HepG2 (cell line): ENCODE measurements around the gene NOL8. TPM values are rescaled to one million over a fixed set of nuclear protein-coding genes. Genes with fewer than 3 reads are reported as not detected.

Experiments used
- ATAC-seq: fragments of 200-7000 bp; cut with Tn5 transposase; 3 replicates; pipeline ENCODE4 v1.9.1; 2020; ENCODE audit warnings: mild to moderate bottlenecking, moderate library complexity
- BruUV-seq: library from RNA; stranded (reverse); fragments of 400-500 nt; replicated peaks from 2 replicates; lab custom pipeline; 2021; lab: Mats Ljungman, UMichigan
- CTCF ChIA-PET: fragments of 300-600 bp; formaldehyde crosslinking; extraction: SDS; loops from one replicate; lab custom pipeline; 2021; ENCODE audit warnings: low total read pairs, inconsistent platforms, low intra/inter-chr PET ratio; lab: Yijun Ruan, JAX
- POLR2A ChIA-PET: fragments of 350-600 bp; sonication (Branson Sonifier 250); formaldehyde crosslinking; loops from one replicate; lab custom pipeline; 2020; ENCODE audit warnings: antibody characterized with exemption, inconsistent platforms; lab: Yijun Ruan, JAX
- DNase-seq: peaks from one replicate; pipeline ENCODE4 v3.0.0-alpha.2; 2015; ENCODE audit warnings: low spot score
- FAIRE-seq: peaks from 3 replicates; lab custom pipeline; 2011; peaks lifted over from hg19 to GRCh38; lab: Jason Lieb, UNC
- H2AFZ ChIP-seq: one replicate; pipeline ENCODE4 v1.6.1; 2011; ENCODE audit warnings: low read length, inconsistent platforms
- H3K27ac ChIP-seq: fragments of 300-600 bp; 3 replicates; pipeline ENCODE4 v1.8.0; 2011; ENCODE audit warnings: mixed run types, mild to moderate bottlenecking, mixed read lengths, low read length, inconsistent platforms; ENCODE audit not compliant: insufficient read depth; ENCODE audit errors: extremely low read length
- H3K27me3 ChIP-seq, 2 experiments: fragments of 200-600 bp in 1 of 2; 2 replicates in 1 of 2; 3 replicates in 1 of 2; pipeline versions ENCODE4 v1.6.0 to v1.8.0; 2011; ENCODE audit warnings: low read length in 2 of 2, mild to moderate bottlenecking in 2 of 2, moderate library complexity in 2 of 2, inconsistent platforms in 1 of 2; ENCODE audit not compliant: insufficient read depth in 2 of 2, control insufficient read depth in 1 of 2
- H3K36me3 ChIP-seq, 2 experiments: fragments of 200-600 bp in 1 of 2; replicated peaks in 1 of 2; 2 replicates in 1 of 2; 3 replicates in 1 of 2; pipeline versions ENCODE4 v1.5.1 to v1.8.0; 2011; ENCODE audit warnings: low read length in 2 of 2, inconsistent platforms in 1 of 2; ENCODE audit not compliant: insufficient read depth in 2 of 2, control insufficient read depth in 1 of 2
- H3K4me1 ChIP-seq: 2 replicates; pipeline ENCODE4 v1.5.1; 2012; ENCODE audit warnings: low read length, inconsistent platforms; ENCODE audit not compliant: insufficient read depth
- H3K4me2 ChIP-seq: 2 replicates; pipeline ENCODE4 v1.6.0; 2011; ENCODE audit warnings: low read depth, low read length, inconsistent platforms
- H3K4me3 ChIP-seq, 3 experiments: fragments of 200-600 bp in 1 of 3; sonication (generic), shearing (Covaris generic) in 1 of 3; replicated peaks in 1 of 3; 2 replicates each; pipeline ENCODE4 v1.5.1; 2011 to 2016; ENCODE audit warnings: low read length in 3 of 3, inconsistent platforms in 2 of 3, low read depth in 2 of 3, mild to moderate bottlenecking in 2 of 3, control low read depth in 1 of 3, mixed read lengths in 1 of 3; ENCODE audit not compliant: insufficient read depth in 1 of 3
- H3K79me2 ChIP-seq: one replicate; pipeline ENCODE4 v1.6.1; 2011; ENCODE audit warnings: low read length, inconsistent platforms; ENCODE audit not compliant: insufficient read depth
- H3K9ac ChIP-seq: 2 replicates; pipeline ENCODE4 v1.6.0; 2011; ENCODE audit warnings: mild to moderate bottlenecking, low read depth, low read length, inconsistent platforms; ENCODE audit not compliant: insufficient read depth
- H3K9me3 ChIP-seq: 2 replicates; pipeline ENCODE4 v1.5.1; 2012; ENCODE audit warnings: mild to moderate bottlenecking, low read length
- H4K20me1 ChIP-seq: 2 replicates; pipeline ENCODE4 v1.6.0; 2011; ENCODE audit warnings: inconsistent platforms, mild to moderate bottlenecking, low read length, moderate library complexity; ENCODE audit not compliant: insufficient read depth
- CBX5 ChIP-seq: sonication (generic); formaldehyde crosslinking; IDR thresholded peaks from 2 replicates; pipeline ENCODE4 v1.4.0; 2020; ENCODE audit warnings: missing genetic modification reagents, borderline replicate concordance
- SNAI1 ChIP-seq: sonication (generic); formaldehyde crosslinking; IDR thresholded peaks from 2 replicates; pipeline ENCODE4 v1.5.0; 2020; ENCODE audit warnings: mild to moderate bottlenecking, missing genetic modification reagents, borderline replicate concordance
- SPEN ChIP-seq: sonication (generic); formaldehyde crosslinking; IDR thresholded peaks from 2 replicates; pipeline ENCODE4 v1.5.1; 2020; ENCODE audit warnings: low read depth, mild to moderate bottlenecking, missing genetic modification reagents
- ZNF124 ChIP-seq: sonication (generic); formaldehyde crosslinking; IDR thresholded peaks from 2 replicates; pipeline ENCODE4 v1.4.0; 2020; ENCODE audit warnings: missing genetic modification reagents
- ZNF263 ChIP-seq: sonication (generic); formaldehyde crosslinking; IDR thresholded peaks from 2 replicates; pipeline ENCODE4 v1.4.0; 2020; ENCODE audit warnings: missing genetic modification reagents
- ZNF646 ChIP-seq: sonication (generic); formaldehyde crosslinking; IDR thresholded peaks from 2 replicates; pipeline ENCODE4 v1.9.0; 2021; ENCODE audit warnings: mild to moderate bottlenecking, missing genetic modification reagents
- ZSCAN5A ChIP-seq: sonication (generic); formaldehyde crosslinking; IDR thresholded peaks from 2 replicates; pipeline ENCODE4 v1.8.0; 2022; ENCODE audit warnings: mild to moderate bottlenecking, missing genetic modification reagents, borderline replicate concordance
- WGBS: methylation state at CpG from one replicate; pipeline ENCODE4 v1.1.6; 2017; ENCODE audit warnings: low lambda C conversion rate; 5-methylcytosine and 5-hydroxymethylcytosine counted together
- in situ Hi-C: cut with HindIII; loops from 2 replicates; pipeline ENCODE4 v1.10.0; 2017; ENCODE audit warnings: low pct_unique_long_range_greater_than_20kb; ENCODE audit not compliant: extremely low pct_ligation_motif_present
- intact Hi-C: fragments of 100-400 bp; cut with micrococcal nuclease; formaldehyde crosslinking; loops from one replicate; pipeline ENCODE4 v1.10.0; 2022; ENCODE audit not compliant: unreplicated experiment
- polyA plus RNA-seq, 8 experiments: library from polyadenylated mRNA; depleted of rRNA in 3 of 8; stranded (reverse) in 7 of 8; unstranded in 1 of 8; fragments of >200 nt; fragmentation: Illumina TruSeq in 4 of 8; extraction: Trizol in 4 of 8; gene quantifications; 2 replicates each; pipeline versions ENCODE4 v1.2.1 to v1.2.3, GENCODE V29; 2011 to 2016; ENCODE audit warnings: low read depth in 4 of 8, missing spikeins in 1 of 8, mixed read lengths in 1 of 8; ENCODE audit not compliant: insufficient read depth in 1 of 8
- total RNA-seq, 5 experiments: library from RNA; depleted of rRNA; stranded (reverse); fragments of >200 nt; fragmentation: Illumina TruSeq; extraction: Trizol; gene quantifications; 2 replicates each; pipeline ENCODE4 v1.2.3, GENCODE V29; 2016; ENCODE audit warnings: low read depth in 1 of 5
- TF ChIP-seq, protein P1 (sequence below): sonication (generic); formaldehyde crosslinking; IDR thresholded peaks from one replicate; pipeline ENCODE4 v1.5.1; 2020; ENCODE audit warnings: mild to moderate bottlenecking, missing genetic modification reagents; ENCODE audit errors: not compliant biosample characterization

NOL8 gene
- total and polyA plus RNA-seq, 2 of the 13 experiments (the other 11 are each of a cell fraction or from before 2014, with no cell fraction given): 12.8 to 36.3 TPM

- peaks cover 19 to 76% of the 10 kb centered on the region in 2 experiments for H3K36me3 ChIP-seq
- ChIA-PET POLR2A (no interaction called here), CTCF (no interaction called here)
- no peaks in the 10 kb centered on the region for H3K9me3 ChIP-seq
- FAIRE-seq (no peak), DNase-seq (no peak), ATAC-seq (no peak)
- H3K4me3 ChIP-seq: no peak overlapping the region
- 99% methylated on average over 3 of the region's 3 CpGs for WGBS
- no peak overlapping the region for H2AFZ ChIP-seq
- no peaks in the 10 kb centered on the region for H3K27me3 ChIP-seq
- H3K9ac ChIP-seq: no peak overlapping the region
- no TSS peak for BruUV-seq
- no peaks in the 10 kb centered on the region; the same call in 1 of the 2 replicates for H3K4me1 ChIP-seq
- H3K4me2 ChIP-seq: no peak overlapping the region
- intact Hi-C loops: no loop called here
- H3K79me2 ChIP-seq: no peaks in the 10 kb centered on the region
- in situ Hi-C loops: no loop called here
- no peaks in the 10 kb centered on the region for H4K20me1 ChIP-seq
- H3K27ac ChIP-seq: no peak overlapping the region
- TF ChIP-seq ZNF646 (CRISPR knock-in tag): no peak
- TF ChIP-seq, protein P1, sequence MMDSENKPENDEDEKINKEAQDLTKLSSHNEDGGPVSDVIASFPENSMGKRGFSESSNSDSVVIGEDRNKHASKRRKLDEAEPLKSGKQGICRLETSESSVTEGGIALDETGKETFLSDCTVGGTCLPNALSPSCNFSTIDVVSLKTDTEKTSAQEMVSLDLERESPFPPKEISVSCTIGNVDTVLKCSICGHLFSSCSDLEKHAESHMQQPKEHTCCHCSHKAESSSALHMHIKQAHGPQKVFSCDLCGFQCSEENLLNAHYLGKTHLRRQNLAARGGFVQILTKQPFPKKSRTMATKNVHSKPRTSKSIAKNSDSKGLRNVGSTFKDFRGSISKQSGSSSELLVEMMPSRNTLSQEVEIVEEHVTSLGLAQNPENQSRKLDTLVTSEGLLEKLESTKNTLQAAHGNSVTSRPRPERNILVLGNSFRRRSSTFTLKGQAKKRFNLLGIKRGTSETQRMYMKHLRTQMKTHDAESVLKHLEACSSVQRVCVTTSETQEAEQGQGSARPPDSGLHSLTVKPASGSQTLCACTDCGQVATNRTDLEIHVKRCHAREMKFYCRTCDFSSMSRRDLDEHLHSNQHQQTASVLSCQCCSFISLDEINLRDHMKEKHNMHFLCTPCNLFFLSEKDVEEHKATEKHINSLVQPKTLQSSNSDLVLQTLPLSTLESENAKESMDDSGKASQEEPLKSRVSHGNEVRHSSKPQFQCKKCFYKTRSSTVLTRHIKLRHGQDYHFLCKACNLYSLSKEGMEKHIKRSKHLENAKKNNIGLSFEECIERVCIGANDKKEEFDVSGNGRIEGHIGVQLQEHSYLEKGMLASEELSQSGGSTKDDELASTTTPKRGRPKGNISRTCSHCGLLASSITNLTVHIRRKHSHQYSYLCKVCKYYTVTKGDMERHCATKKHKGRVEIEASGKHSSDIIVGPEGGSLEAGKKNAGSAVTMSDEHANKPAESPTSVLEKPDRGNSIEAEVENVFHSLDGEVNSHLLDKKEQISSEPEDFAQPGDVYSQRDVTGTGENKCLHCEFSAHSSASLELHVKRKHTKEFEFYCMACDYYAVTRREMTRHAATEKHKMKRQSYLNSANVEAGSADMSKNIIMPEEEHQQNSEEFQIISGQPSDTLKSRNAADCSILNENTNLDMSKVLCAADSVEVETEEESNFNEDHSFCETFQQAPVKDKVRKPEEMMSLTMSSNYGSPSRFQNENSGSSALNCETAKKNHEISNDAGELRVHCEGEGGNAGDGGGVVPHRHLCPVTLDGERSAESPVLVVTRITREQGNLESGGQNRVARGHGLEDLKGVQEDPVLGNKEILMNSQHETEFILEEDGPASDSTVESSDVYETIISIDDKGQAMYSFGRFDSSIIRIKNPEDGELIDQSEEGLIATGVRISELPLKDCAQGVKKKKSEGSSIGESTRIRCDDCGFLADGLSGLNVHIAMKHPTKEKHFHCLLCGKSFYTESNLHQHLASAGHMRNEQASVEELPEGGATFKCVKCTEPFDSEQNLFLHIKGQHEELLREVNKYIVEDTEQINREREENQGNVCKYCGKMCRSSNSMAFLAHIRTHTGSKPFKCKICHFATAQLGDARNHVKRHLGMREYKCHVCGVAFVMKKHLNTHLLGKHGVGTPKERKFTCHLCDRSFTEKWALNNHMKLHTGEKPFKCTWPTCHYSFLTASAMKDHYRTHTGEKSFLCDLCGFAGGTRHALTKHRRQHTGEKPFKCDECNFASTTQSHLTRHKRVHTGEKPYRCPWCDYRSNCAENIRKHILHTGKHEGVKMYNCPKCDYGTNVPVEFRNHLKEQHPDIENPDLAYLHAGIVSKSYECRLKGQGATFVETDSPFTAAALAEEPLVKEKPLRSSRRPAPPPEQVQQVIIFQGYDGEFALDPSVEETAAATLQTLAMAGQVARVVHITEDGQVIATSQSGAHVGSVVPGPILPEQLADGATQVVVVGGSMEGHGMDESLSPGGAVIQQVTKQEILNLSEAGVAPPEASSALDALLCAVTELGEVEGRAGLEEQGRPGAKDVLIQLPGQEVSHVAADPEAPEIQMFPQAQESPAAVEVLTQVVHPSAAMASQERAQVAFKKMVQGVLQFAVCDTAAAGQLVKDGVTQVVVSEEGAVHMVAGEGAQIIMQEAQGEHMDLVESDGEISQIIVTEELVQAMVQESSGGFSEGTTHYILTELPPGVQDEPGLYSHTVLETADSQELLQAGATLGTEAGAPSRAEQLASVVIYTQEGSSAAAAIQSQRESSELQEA (CRISPR knock-in tag): no peak
- no peak for TF ChIP-seq ZNF124 (CRISPR knock-in tag)
- no peak for TF ChIP-seq SPEN (CRISPR knock-in tag)
- no peak for TF ChIP-seq SNAI1 (CRISPR knock-in tag)
- no peak for TF ChIP-seq ZNF263
- TF ChIP-seq CBX5 (CRISPR knock-in tag): no peak
- TF ChIP-seq ZSCAN5A (CRISPR knock-in tag): no peak
Observed at GRCh38 chr9:92310562-92310961, 14.6 kb downstream of the NOL8 start.
